Adipocyte (in vitro differentiated cells): Measurements from ENCODE around the gene TXNRD3.

Experiments used
- DNase-seq: peaks from one replicate; pipeline ENCODE4 v3.0.0-alpha.2; 2015; ENCODE audit warnings: low read depth
- H3K27me3 ChIP-seq: replicated peaks from 2 replicates; pipeline ENCODE4 v1.7.0; 2013; ENCODE audit warnings: mild to moderate bottlenecking, low read length, moderate library complexity; ENCODE audit not compliant: control insufficient read depth, insufficient read depth
- H3K36me3 ChIP-seq: 2 replicates; pipeline ENCODE4 v1.7.0; 2013; ENCODE audit warnings: low read length, mild to moderate bottlenecking, moderate library complexity; ENCODE audit not compliant: control insufficient read depth, insufficient read depth, severe bottlenecking
- H3K4me1 ChIP-seq: 2 replicates; pipeline ENCODE4 v1.7.0; 2013; ENCODE audit warnings: mild to moderate bottlenecking, low read length, moderate library complexity; ENCODE audit not compliant: control insufficient read depth, insufficient read depth
- H3K4me3 ChIP-seq: 2 replicates; pipeline ENCODE4 v1.7.0; 2013; ENCODE audit warnings: mild to moderate bottlenecking, low read length, moderate library complexity
- H3K9ac ChIP-seq: 2 replicates; pipeline ENCODE4 v1.7.0; 2013; ENCODE audit warnings: mild to moderate bottlenecking, low read length, moderate library complexity
- H3K9me3 ChIP-seq: 2 replicates; pipeline ENCODE4 v1.7.0; 2013; ENCODE audit warnings: mild to moderate bottlenecking, low read length, moderate library complexity; ENCODE audit not compliant: control insufficient read depth

TXNRD3 gene

DNA sequence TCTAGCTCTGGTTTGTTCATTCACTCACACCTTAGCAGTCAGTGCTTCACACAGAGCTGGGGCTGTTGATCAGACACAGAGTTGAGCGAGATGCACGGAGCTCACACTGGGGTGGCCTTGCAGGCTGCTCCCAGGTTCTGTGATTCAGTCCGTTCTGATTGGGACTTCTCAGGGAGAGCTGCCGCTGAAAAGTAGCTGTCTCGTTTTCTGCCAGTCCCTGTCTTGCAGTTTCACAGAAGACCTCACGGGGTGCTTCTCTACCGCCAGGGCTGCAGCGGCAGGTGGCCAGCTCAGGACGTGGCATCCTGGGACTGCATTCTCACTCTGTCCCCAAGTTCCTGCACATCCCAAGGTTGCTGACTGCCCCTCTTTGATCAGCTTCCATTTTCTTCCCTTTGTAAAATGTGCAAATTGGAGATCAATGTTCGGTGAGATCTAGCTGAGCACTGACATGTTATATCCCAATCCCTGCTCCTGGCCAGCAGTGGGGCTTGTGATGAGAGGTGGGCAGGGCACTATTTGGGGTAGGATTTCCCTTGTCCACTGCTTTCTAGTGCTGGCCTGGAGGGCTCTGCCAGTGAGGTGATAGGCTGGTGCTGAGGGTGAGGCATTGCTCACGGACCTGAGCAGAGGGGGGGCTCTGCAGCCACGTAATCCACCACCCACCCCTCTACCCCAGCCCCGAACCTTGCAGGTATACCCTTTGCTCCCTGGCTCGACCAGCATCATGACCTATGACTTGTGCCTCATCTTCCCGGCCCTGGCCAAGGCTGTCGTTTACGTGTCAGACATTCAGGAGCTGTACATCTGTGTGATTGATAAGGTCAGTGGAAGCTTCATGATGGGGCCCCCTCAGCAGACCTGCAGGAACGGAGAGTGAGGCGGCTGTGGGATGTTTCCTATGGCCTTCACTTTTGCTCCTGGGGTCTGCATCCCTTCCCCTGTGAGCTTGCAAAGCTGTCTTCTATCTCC, 5.3 kb upstream of the TXNRD3 start:
- peak; percentile 32 for DNase-seq
- H3K9me3 ChIP-seq, result peaks cover 10% of the 10 kb centered on the region
- peaks cover 60% of the 10 kb centered on the region for H3K27me3 ChIP-seq
- H3K4me3 ChIP-seq, result no peak overlapping the region
- peaks cover 8% of the 10 kb centered on the region for H3K4me1 ChIP-seq
- no peaks in the 10 kb centered on the region for H3K36me3 ChIP-seq
- no peak overlapping the region for H3K9ac ChIP-seq

DNA sequence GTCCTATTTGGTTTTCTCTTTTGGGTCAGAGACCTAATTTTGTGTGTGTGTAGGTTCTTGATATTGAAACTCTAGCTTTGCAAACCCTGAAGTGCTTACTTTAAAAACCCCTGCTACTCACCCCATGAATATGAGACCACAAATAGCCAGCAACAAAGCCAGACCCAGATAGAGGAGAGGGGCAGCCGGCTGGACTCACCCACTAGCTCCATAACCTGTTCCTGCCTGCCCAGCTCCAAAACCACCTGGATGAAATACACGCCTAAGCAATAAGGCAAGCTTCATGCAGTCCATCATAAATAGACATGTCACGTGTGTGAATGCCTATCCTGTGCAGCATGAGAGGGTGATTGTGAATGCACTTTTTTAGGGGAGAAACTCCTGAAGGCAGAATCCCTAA, 3.7 kb upstream of the TXNRD3 start:
- DNase-seq, result no peak
- peaks cover 11% of the 10 kb centered on the region for H3K4me1 ChIP-seq
- no peaks in the 10 kb centered on the region for H3K36me3 ChIP-seq
- H3K9ac ChIP-seq, result no peak overlapping the region
- H3K4me3 ChIP-seq, result no peak overlapping the region
- H3K27me3 ChIP-seq, result peaks cover 60% of the 10 kb centered on the region
- peaks cover 10% of the 10 kb centered on the region for H3K9me3 ChIP-seq

DNA sequence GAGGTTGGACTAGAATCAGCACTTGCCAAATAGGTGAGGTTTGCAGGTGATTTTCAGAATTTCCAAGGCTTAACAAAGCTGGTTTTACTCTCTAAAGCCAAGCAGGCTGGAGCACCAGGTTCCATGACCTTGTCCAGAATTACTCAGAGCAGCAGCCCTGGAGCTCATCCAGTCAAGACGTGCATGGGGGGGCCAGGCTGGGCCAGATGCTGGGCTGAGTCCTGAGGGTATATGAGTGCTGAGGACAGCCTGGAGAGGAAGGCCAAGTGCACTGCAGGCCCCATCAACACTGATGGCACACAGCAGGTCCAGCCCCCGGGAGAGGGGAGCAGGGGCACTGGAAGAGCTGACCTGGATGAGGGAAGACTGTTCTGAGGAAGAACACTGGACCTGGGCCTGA, 3.0 kb upstream of the TXNRD3 start:
- H3K27me3 ChIP-seq, result peaks cover 54% of the 10 kb centered on the region
- no peak for DNase-seq
- H3K4me1 ChIP-seq, result peaks cover 11% of the 10 kb centered on the region
- H3K36me3 ChIP-seq, result no peaks in the 10 kb centered on the region
- H3K9me3 ChIP-seq, result peaks cover 10% of the 10 kb centered on the region
- no peak overlapping the region for H3K4me3 ChIP-seq
- no peak overlapping the region for H3K9ac ChIP-seq

DNA sequence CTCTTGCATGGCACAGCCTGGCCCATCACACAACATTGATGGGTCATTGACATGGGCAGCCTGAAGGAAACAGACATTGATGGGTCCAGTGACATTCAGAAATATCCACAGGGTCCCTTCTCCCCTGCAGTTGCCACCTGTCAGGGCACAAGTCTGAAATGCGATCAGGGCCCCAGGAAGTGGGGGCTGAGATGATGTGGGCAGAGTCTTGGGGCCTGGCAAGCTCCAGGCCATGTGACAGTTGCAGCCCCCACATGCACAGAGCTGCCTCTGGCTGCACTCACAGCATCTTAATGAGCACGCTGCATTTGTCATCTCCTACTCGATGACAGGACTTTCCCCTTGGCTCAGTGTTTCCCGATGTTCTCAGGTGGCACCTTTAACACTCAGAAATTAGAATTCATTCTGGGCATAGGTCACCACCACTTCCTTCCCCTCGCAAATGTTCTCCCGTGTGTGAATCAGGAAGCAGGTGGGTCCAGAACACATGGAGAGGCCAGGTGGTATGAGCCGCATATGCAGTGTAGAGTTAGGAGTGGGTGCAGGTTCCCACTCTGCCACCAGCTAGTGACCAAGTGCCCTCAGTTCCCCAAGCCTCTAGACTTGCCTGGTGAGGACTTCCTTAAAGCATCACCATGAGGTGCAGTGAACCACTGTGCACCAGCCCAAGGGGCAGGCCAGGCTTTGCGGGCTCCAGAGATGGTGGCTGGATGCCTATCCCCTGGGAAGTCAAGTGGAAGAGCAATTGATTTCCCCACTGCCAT, 1.6 kb upstream of the TXNRD3 start:
- peaks cover 11% of the 10 kb centered on the region for H3K4me1 ChIP-seq
- H3K27me3 ChIP-seq, result peaks cover 41% of the 10 kb centered on the region
- H3K9me3 ChIP-seq, result peaks cover 10% of the 10 kb centered on the region
- no peak for DNase-seq
- H3K9ac ChIP-seq, result no peak overlapping the region
- no peaks in the 10 kb centered on the region for H3K36me3 ChIP-seq
- H3K4me3 ChIP-seq, result no peak overlapping the region

DNA sequence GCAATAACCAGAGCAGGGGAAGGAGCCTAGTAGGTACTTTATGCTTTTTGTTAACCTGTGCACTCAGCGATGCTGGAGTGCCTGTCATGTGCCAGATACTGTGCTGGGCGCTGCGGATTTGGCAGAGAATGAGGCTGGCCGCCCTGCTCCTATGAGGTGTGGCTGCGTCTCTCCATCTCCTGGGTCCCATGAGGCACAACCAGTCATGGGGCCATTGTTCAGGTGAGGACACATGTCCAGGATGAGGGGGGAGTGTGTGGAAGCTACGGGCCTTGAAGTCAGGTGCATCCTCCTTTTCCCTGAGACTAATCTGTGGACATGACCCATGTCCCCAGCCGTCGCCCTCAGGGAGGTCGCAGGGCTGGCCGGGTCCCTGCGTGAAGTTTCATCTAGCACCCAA, 963 bp upstream of the TXNRD3 start:
- no peak for DNase-seq
- Histone ChIP-seq H3K27me3 (peaks cover 34% of the 10 kb centered on the region), H3K9me3 (peaks cover 4% of the 10 kb centered on the region), H3K4me1 (peaks cover 11% of the 10 kb centered on the region), H3K36me3 (no peaks in the 10 kb centered on the region), H3K4me3 (no peak overlapping the region), H3K9ac (no peak overlapping the region)

DNA sequence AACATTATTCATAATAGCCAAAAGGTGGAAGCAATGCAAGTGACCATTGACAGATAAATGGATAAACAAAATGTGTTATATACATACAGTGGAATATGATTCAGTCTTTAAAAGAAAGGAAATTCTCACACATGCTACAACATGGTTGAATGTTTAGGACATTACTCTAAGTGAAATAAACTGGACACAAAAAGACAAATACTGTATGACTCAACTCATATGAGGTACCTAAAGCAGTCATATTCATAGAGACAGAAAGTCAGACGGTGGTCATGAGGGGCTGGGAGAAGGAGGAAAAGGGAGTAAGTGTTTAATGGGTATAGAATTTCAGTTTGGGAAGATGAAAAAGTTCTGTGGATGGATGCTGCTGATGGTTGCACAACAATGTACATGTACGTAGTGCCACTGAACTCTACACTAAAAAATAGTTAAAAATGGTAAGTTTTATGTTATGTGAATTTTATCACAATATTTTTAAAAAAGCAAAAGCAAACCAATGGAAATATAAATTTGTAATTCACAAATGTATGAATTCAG, 5.3 kb downstream of the TXNRD3 start:
- H3K27me3 ChIP-seq, result no peaks in the 10 kb centered on the region
- H3K9ac ChIP-seq, result no peak overlapping the region
- H3K9me3 ChIP-seq, result no peaks in the 10 kb centered on the region
- DNase-seq, result no peak
- H3K36me3 ChIP-seq, result peaks cover 3% of the 10 kb centered on the region
- peaks cover 7% of the 10 kb centered on the region for H3K4me1 ChIP-seq
- no peak overlapping the region for H3K4me3 ChIP-seq

DNA sequence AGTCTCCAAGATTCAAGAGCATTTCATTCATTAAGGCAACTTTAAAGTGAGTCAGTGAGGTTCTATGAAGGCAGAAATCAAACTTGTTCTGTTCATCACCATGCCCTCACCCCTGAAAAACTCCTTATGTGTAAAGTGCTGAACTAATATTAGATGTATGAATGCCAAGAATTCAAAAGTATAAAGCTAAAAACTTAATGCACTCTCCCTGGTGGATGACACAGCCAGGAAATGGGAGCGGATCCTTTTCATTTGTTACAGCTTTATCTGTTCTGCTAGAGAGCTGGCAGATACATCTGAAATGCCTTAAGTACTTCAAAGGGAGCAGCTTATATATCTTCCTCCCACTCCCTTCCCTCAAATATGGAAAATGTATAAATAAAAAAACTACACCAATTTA, 8.2 kb downstream of the TXNRD3 start:
- H3K9me3 ChIP-seq, result no peaks in the 10 kb centered on the region
- peak; percentile 2 for DNase-seq
- H3K9ac ChIP-seq, result no peak overlapping the region
- no peaks in the 10 kb centered on the region for H3K27me3 ChIP-seq
- H3K36me3 ChIP-seq, result peaks cover 26% of the 10 kb centered on the region
- no peak overlapping the region for H3K4me3 ChIP-seq
- H3K4me1 ChIP-seq, result no peaks in the 10 kb centered on the region

DNA sequence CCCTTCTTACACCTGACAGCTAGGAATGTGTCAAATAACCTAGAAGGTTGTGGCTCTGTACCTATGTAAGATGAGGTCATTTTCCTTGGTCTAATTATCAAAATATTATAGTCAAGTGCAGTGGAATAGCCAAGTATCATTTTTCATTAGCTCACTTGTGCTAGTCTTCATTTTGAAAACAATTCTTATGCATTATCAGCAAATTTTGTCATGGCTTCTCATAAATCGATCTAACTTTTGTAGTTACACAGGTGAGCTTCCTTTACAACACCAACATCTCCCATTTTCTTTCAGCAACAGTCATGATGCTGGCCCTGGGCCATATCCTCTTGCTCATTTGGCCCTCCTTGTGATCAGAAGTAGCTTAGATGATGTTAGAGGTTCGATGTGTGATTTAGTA, 10.3 kb downstream of the TXNRD3 start:
- Histone ChIP-seq H3K4me1 (no peaks in the 10 kb centered on the region), H3K9ac (no peak overlapping the region), H3K4me3 (no peak overlapping the region), H3K36me3 (peaks cover 38% of the 10 kb centered on the region), H3K27me3 (no peaks in the 10 kb centered on the region), H3K9me3 (no peaks in the 10 kb centered on the region)
- DNase-seq, result no peak

DNA sequence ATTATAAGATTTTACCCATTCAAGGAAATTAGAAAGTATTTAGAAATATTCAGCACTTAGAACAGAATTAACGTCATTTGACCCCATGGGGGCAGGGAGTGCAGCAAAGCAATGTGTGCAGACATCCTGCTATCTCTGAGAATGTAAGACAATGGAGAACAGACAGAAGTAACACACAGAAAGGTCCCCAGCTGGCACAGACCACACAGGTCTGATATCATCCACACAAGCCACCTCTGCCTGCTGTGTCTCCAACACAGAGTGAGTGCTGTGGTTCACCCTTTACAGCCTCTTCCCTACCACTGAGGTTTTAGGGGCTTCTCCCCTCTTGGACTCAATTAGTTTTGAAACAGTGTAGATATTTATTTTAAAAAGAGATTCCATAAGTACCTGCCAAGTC, 16.1 kb downstream of the TXNRD3 start:
- Histone ChIP-seq H3K36me3 (peaks cover 55% of the 10 kb centered on the region), H3K4me1 (no peaks in the 10 kb centered on the region), H3K27me3 (no peaks in the 10 kb centered on the region), H3K9me3 (no peaks in the 10 kb centered on the region), H3K4me3 (no peak overlapping the region), H3K9ac (no peak overlapping the region)
- DNase-seq, result no peak

DNA sequence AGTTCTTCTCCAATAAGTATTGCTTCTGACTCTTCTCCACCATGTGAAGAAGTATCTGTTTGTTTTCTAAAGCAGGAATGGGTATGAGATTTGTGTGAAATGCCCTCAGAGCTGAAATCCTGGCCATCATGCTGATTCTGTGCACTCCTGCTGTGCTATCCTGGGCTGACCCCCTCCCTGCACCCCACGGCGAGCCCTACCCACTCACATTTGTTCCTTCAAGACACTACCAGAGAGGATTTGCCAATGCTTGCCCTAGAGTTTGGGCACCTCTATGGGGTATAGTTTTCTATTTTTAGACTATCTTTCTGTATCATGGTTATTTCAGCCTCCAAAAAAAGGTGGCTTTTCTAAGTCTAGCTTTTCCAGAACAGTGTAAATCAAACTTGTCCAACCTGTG, 18.5 kb downstream of the TXNRD3 start:
- H3K4me3 ChIP-seq, result no peak overlapping the region
- no peak overlapping the region for H3K9ac ChIP-seq
- no peaks in the 10 kb centered on the region for H3K4me1 ChIP-seq
- no peak for DNase-seq
- H3K36me3 ChIP-seq, result peaks cover 37% of the 10 kb centered on the region
- no peaks in the 10 kb centered on the region for H3K27me3 ChIP-seq
- H3K9me3 ChIP-seq, result no peaks in the 10 kb centered on the region

DNA sequence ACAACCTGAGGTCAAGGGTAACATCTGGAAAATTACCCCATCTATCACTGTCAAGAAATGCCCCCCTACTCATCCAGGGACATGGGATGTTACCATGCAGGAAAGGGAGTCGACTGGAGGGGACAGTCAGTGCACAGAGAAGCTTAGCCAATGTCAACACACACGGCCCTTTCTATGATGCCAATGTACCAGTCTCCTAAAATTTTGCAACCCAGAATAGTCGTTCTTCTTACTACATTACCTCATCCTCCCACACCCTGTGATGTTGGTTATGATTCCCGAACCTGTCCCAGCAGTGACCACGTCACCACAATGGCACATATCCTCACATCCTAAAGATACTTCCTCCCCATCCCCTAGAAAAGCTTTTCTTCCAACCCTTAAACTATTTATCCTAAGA, 20.1 kb downstream of the TXNRD3 start:
- H3K27me3 ChIP-seq, result no peaks in the 10 kb centered on the region
- peaks cover 37% of the 10 kb centered on the region for H3K36me3 ChIP-seq
- H3K9me3 ChIP-seq, result no peaks in the 10 kb centered on the region
- H3K4me1 ChIP-seq, result no peaks in the 10 kb centered on the region
- H3K4me3 ChIP-seq, result no peak overlapping the region
- DNase-seq, result no peak
- H3K9ac ChIP-seq, result no peak overlapping the region
